Adrenal gland (tissue), 5 donors: ENCODE data around the gene RER1.
"Not testable (repeated sequence)": the region's sequence is repeated elsewhere in the genome, so short reads cannot be mapped to it uniquely, and the experiment has no call there.

Experiments used
- POLR2A ChIP-seq, 2 donors: fragments of 450-650 bp; IDR thresholded peaks; one replicate each; pipeline ENCODE4 v1.6.1; 2017; ENCODE audit warnings: antibody characterized with exemption in 2 of 2, mild to moderate bottlenecking in 2 of 2, moderate library complexity in 1 of 2
- TF ChIP-seq, protein P1 (sequence below), 6 experiments: fragments of 450-650 bp in 4 of 6; fragments of 200-600 bp in 2 of 6; sonication (generic) in 1 of 6; IDR thresholded peaks; 1 replicate in 5 of 6; 2 replicates in 1 of 6; pipeline versions ENCODE4 v1.5.1 to v1.8.0; 2016 to 2021; ENCODE audit warnings: antibody characterized with exemption in 6 of 6, mild to moderate bottlenecking in 2 of 6, moderate library complexity in 1 of 6
- donor health status: DM: no; HTN: no; CAD: no.

DNA sequence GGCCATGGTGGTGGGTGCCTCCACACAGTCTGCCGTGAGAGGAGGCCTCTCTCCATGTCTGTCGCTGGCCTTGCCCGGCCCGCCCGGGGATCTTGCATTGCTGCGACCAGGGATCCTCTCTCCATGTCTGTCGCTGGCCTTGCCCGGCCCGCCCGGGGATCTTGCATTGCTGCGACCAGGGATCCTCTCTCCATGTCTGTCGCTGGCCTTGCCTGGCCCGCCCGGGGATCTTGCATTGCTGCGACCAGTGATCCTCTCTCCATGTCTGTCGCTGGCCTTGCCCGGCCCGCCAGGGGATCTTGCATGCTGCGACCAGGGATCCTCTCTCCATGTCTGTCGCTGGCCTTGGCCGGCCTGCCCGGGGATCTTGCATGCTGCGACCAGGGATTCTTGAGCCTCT lies 48.7 kb downstream of the RER1 start:
- TF ChIP-seq, protein P1, sequence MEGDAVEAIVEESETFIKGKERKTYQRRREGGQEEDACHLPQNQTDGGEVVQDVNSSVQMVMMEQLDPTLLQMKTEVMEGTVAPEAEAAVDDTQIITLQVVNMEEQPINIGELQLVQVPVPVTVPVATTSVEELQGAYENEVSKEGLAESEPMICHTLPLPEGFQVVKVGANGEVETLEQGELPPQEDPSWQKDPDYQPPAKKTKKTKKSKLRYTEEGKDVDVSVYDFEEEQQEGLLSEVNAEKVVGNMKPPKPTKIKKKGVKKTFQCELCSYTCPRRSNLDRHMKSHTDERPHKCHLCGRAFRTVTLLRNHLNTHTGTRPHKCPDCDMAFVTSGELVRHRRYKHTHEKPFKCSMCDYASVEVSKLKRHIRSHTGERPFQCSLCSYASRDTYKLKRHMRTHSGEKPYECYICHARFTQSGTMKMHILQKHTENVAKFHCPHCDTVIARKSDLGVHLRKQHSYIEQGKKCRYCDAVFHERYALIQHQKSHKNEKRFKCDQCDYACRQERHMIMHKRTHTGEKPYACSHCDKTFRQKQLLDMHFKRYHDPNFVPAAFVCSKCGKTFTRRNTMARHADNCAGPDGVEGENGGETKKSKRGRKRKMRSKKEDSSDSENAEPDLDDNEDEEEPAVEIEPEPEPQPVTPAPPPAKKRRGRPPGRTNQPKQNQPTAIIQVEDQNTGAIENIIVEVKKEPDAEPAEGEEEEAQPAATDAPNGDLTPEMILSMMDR (IDR thresholded peaks at IDR 0.05), result not testable (repeated sequence)
- not testable (repeated sequence) for TF ChIP-seq POLR2A (IDR thresholded peaks at IDR 0.05)
